Measurements from ENCODE around the gene ZDHHC14.

ZDHHC14 gene

DNA sequence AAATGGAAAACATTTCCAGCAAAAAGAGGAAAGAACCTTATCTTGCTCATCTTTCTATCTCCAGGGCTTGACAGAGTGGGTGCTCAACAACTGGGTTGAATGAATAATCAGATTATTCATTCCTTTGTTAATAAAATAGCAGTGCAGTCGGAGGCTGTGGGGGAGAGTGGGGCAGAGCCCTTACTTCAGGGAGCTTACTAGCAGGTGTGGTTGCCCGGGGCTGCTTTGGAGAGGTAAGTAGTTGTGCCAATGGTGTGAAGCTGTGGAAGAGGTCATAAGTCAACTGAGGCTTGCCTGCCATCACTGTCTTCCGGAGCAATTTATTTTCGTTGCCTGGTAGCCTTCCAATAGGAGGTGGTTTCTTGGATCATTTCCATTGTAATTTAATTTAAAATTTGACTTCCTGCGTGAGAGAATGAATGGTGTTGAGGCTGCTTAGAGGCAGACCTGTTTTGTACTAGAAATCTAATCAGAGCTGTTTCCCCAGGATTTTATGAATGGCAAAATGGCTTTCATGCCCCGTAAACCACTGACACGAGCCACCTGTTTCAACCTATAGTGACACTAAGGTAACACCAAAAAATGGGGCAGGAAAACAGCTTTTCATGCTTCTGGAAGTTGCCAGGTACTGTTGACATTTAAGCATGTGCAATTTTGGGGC lies 51.4 kb downstream of the ZDHHC14 start:
- Histone ChIP-seq H3K36me3 (ENCODE audit: low read depth) (no peaks in the 10 kb centered on the region), H3K4me1 (ENCODE audit: insufficient read depth, poor library complexity, severe bottlenecking) (peaks cover 6% of the 10 kb centered on the region), H3K4me3 (ENCODE audit: severe bottlenecking) (no peak overlapping the region), H3K9me3 (ENCODE audit: severe bottlenecking) (no peaks in the 10 kb centered on the region), H3K27me3 (ENCODE audit: insufficient read depth, poor library complexity, severe bottlenecking) (no peaks in the 10 kb centered on the region), H3K27ac (ENCODE audit: poor library complexity, severe bottlenecking) (no peak overlapping the region)
- no peak for DNase-seq (ENCODE audit: low spot score)
- ATAC-seq (ENCODE audit: low read depth): no peak
- TF ChIP-seq, protein P1, sequence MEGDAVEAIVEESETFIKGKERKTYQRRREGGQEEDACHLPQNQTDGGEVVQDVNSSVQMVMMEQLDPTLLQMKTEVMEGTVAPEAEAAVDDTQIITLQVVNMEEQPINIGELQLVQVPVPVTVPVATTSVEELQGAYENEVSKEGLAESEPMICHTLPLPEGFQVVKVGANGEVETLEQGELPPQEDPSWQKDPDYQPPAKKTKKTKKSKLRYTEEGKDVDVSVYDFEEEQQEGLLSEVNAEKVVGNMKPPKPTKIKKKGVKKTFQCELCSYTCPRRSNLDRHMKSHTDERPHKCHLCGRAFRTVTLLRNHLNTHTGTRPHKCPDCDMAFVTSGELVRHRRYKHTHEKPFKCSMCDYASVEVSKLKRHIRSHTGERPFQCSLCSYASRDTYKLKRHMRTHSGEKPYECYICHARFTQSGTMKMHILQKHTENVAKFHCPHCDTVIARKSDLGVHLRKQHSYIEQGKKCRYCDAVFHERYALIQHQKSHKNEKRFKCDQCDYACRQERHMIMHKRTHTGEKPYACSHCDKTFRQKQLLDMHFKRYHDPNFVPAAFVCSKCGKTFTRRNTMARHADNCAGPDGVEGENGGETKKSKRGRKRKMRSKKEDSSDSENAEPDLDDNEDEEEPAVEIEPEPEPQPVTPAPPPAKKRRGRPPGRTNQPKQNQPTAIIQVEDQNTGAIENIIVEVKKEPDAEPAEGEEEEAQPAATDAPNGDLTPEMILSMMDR (IDR thresholded peaks at IDR 0.05; ENCODE audit: poor library complexity, severe bottlenecking): no peak

DNA sequence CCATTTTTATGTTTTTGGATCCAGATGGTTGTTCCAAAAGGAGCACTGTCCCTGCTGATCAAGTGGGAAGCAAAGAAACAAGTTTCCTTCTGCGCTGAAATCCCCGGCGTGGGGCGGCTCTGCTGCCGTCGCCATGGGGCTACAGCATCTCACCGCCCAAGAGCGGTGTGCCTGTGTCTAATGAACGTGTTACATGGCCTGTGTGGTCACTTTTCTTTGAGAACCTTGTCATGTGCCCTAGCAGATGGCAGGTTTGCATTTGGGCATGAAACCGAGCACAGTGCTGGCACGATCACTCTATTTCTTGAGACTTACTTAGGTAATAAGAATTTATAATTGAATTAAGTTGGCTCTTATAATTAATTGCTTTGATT lies 51.9 kb downstream of the ZDHHC14 start:
- TF ChIP-seq, protein P1 (IDR thresholded peaks at IDR 0.05; ENCODE audit: poor library complexity, severe bottlenecking): no peak
- DNase-seq (ENCODE audit: low spot score) (no peak), ATAC-seq (ENCODE audit: low read depth) (no peak)
- Histone ChIP-seq H3K27ac (ENCODE audit: poor library complexity, severe bottlenecking) (no peak overlapping the region), H3K36me3 (ENCODE audit: low read depth) (no peaks in the 10 kb centered on the region; the same call in 1 of the 2 replicates), H3K4me3 (ENCODE audit: severe bottlenecking) (no peak overlapping the region), H3K9me3 (ENCODE audit: severe bottlenecking) (no peaks in the 10 kb centered on the region), H3K27me3 (ENCODE audit: insufficient read depth, poor library complexity, severe bottlenecking) (no peaks in the 10 kb centered on the region), H3K4me1 (ENCODE audit: insufficient read depth, poor library complexity, severe bottlenecking) (peaks cover 6% of the 10 kb centered on the region)

DNA sequence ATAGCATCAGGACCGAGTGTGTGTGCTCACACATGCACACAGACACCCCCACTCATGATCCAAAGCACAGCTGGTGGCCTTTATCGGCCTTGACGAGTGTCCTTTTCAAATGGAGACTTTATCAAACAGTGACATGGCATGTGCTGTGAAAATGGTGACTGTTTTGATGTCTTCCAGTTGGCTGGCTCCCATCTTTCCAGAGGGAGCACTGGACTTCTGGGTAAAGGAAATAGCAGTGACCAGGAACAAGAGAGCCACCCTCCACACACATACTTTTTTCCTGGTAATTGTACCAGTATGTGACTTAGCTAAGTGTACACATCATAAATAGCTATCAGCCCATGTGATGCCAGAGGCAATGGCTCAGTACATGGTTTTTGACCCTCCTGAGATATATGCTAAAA lies 52.7 kb downstream of the ZDHHC14 start:
- no peak overlapping the region for H3K4me3 ChIP-seq (ENCODE audit: severe bottlenecking)
- H3K4me1 ChIP-seq (ENCODE audit: insufficient read depth, poor library complexity, severe bottlenecking): peaks cover 6% of the 10 kb centered on the region
- H3K9me3 ChIP-seq (ENCODE audit: severe bottlenecking): no peaks in the 10 kb centered on the region
- DNase-seq (ENCODE audit: low spot score) (no peak), ATAC-seq (ENCODE audit: low read depth) (no peak)
- TF ChIP-seq, protein P1 (IDR thresholded peaks at IDR 0.05; ENCODE audit: poor library complexity, severe bottlenecking): no peak
- no peak overlapping the region for H3K27ac ChIP-seq (ENCODE audit: poor library complexity, severe bottlenecking)
- no peaks in the 10 kb centered on the region for H3K27me3 ChIP-seq (ENCODE audit: insufficient read depth, poor library complexity, severe bottlenecking)
- H3K36me3 ChIP-seq (ENCODE audit: low read depth): no peaks in the 10 kb centered on the region; the same call in 1 of the 2 replicates

DNA sequence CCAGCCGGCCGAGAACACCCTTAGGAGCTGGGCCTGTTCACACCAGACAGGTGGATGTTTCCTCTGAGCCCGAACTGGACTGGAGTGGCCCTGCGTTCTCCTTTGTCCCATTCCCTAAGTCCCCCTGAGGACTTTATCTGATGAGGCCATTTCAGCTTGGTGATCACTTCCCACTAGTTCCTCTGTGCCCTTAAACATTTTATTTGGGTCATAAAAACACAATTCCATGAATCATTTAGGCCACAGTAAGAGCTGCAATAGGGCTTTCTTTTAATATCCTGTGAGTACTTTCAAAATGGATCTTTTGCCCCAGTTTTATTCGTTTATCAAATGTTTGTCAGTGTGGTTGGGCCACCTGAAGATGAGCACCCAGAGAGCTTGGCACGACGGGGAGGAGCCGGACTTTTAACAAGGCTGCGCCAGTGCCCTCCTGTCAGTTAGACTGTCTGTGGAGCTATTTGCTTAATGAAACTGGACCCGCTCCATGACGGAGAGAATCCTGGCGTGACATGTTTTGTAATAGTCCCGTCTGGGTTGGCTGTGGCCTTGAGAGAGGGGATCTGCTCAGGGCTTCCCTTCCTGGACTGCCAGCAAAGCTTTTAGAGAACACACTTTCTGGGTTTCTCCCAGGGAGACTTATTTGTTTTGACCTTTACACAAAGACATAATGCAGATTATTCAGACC lies 53.5 kb downstream of the ZDHHC14 start:
- ATAC-seq (ENCODE audit: low read depth) (no peak), DNase-seq (ENCODE audit: low spot score) (no peak)
- Histone ChIP-seq H3K4me1 (ENCODE audit: insufficient read depth, poor library complexity, severe bottlenecking) (no peaks in the 10 kb centered on the region), H3K27me3 (ENCODE audit: insufficient read depth, poor library complexity, severe bottlenecking) (no peaks in the 10 kb centered on the region), H3K27ac (ENCODE audit: poor library complexity, severe bottlenecking) (no peak overlapping the region), H3K9me3 (ENCODE audit: severe bottlenecking) (no peaks in the 10 kb centered on the region), H3K4me3 (ENCODE audit: severe bottlenecking) (no peak overlapping the region), H3K36me3 (ENCODE audit: low read depth) (no peaks in the 10 kb centered on the region; the same call in 1 of the 2 replicates)
- TF ChIP-seq, protein P1 (IDR thresholded peaks at IDR 0.05; ENCODE audit: poor library complexity, severe bottlenecking): no peak
